GM15510 (cell line): ENCODE measurements around the gene DYNC2H1.

Experiments
- POLR2A ChIP-seq: IDR thresholded peaks from 3 replicates; pipeline ENCODE4 v1.6.1; 2011; ENCODE audit warnings: borderline replicate concordance; ENCODE audit not compliant: insufficient read length; ENCODE audit errors: extremely low read depth

Gene DYNC2H1

GRCh38 chr11:103315248-103315647 is 206.0 kb downstream of the DYNC2H1 start:
- TF ChIP-seq POLR2A: no peak

DNA sequence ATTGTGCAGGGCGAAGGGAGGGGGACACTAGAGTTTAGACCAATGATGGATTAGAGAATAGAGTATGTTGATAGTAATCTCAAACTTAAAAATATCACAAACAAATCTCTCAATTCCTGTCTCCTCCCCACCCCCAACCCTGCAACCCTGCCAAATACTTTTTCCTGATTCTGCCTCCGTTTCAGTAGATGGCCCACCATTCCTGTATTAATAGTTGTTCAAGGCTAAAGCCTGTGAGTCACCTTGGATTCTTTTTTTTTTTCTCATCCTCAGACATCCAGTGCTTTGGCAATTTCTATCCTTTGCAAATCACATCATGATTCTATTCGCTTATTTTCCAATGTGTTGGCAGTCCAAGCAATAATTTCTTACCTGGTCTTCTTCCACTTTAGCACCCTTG is 207.9 kb downstream of the DYNC2H1 start:
- TF ChIP-seq POLR2A: no peak

DNA sequence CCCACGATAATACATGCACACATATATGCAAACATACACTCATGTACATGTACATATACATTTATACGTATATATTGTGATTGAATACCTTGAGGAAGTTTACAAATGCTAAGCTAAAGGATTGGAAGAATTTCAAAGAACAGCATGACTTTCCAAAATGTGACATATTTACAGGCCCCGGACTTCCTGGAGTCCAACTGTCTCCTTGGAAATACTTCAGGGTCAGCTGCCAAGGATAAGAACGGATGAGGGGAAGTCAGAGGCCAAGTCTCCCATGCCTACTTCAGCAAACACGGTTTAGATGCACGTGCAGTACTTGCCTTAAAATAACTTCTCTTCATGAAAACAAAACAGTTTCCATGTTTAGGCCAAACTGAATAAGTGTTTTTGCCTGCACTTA is 213.6 kb downstream of the DYNC2H1 start:
- TF ChIP-seq POLR2A: no peak

- no peak for TF ChIP-seq POLR2A
Observed at GRCh38 chr11:103325686-103326069, 216.5 kb downstream of the DYNC2H1 start.

GRCh38 chr11:103326070-103326794 is 217.0 kb downstream of the DYNC2H1 start:
- TF ChIP-seq POLR2A: no peak

DNA sequence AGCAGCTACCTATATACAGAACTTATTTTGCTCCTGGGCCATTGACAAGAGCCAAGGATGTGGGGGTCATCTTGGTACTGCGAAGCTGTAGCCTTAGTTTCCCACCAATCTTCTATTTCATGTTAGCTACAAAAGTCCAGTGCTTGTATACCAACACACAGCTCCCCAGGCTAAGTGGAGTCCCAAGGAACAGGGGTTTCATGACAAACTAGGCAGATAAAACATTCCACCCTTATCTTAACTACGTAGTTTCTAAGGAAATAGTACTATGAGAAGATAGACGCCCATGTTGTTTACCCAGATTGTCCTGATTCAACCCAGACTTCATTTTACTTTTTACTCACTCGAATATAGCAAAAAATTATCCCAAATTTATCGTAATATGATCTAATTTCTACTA is 218.5 kb downstream of the DYNC2H1 start:
- TF ChIP-seq POLR2A: no peak

GRCh38 chr11:103332409-103332808 is 223.2 kb downstream of the DYNC2H1 start:
- TF ChIP-seq POLR2A: no peak

DNA sequence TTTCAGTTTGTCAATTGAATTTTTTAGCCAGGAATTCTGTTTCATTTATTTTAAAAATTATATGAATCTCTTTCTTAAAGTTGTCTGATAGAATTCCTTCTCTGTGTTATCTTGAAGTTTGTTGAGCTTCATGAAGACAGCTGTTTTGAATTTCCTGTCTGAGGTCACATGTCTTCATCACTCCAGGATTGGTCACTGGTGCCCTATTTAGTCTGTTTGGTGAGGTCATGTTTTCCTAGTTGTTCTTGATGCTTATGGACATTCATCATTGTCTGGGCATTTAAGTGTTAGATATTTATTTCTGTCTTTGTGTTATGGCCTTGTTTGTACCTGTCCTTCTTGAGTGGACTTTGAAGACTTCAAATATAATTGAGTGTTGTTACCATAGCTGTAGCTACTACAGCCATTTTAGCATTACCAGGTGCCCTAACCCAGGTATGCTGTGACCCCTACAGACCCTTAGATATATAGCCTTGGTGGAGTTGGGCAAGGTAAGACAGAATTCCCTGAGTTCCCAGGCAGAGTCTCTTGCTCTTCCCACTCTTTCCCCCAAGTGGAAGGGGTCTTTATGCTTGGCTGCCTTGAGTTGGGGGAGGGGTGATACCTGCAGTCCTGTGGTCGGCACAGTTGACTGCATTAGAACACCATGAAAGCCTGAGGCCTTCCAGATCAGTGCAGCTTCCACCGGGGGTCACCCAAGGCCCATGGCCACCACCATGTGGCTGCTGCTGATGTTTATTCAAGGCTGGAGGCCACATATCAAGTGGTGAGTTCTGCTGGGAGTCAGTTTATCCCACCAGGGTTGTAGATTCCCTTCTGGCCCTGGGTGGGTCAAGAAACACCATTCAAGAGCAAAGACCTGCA is 229.6 kb downstream of the DYNC2H1 start:
- no peak for TF ChIP-seq POLR2A

DNA sequence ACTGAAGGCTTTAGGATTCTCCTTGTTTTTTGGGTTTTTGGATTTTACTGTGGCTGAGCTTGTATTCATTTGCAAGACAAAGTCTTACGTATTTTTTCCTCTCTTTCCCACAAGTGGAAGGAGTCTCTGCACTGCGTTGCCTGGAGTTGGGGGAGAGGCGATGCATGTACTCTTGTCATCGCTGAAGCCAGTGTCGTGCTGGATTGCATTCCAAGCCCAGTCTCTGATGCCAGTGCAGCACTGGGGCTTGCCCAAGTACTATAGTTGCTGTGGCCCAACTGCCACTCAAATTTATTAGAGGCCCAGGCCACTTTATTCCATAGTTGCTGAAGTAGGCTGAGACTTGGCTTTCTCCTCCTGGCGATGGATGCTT is 230.2 kb downstream of the DYNC2H1 start:
- TF ChIP-seq POLR2A: no peak

- TF ChIP-seq POLR2A: no peak
Observed at GRCh38 chr11:103340956-103341355, 231.7 kb downstream of the DYNC2H1 start.

DNA sequence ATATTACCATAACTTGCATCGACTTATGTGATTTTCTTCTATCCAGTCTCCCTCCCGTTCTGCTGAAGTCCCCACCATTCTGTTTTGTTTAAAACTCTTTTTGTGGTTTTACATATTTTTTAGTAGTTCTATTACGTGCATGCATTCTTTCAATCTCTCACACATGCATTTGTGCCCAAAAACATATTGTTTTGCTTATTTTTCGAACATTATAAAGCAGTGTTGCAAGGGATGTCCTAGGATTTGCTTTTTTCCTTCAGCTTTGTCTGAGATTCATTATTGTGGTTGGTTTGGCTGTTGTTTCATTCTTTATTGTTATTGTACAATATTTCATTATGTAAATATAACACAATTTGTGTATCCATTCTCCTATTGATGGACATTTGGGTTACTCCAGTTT is 235.7 kb downstream of the DYNC2H1 start:
- TF ChIP-seq POLR2A: no peak

DNA sequence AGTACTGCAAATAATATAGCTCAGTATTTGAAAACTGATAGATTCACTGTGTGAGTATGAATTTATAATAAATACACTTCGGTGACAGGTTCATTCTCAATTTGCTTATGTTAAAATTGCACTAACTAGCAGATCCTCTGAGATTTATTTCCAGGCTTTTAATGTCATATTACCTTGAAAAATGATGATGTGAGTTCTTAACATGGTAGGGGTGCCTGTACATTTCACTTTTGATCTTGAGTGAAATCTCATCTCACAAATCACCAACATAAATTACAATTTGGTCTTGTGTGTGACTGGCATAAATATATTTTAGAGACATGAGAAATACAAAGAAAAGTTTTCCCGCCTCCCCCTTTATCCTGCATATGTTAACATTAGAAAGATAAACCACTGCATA is 240.4 kb downstream of the DYNC2H1 start:
- TF ChIP-seq POLR2A: no peak

GRCh38 chr11:103354656-103355055 is 245.4 kb downstream of the DYNC2H1 start:
- TF ChIP-seq POLR2A: no peak

GRCh38 chr11:103358251-103358650 is 249.0 kb downstream of the DYNC2H1 start:
- no peak for TF ChIP-seq POLR2A

GRCh38 chr11:103359216-103359615 is 250.0 kb downstream of the DYNC2H1 start:
- TF ChIP-seq POLR2A: no peak

DNA sequence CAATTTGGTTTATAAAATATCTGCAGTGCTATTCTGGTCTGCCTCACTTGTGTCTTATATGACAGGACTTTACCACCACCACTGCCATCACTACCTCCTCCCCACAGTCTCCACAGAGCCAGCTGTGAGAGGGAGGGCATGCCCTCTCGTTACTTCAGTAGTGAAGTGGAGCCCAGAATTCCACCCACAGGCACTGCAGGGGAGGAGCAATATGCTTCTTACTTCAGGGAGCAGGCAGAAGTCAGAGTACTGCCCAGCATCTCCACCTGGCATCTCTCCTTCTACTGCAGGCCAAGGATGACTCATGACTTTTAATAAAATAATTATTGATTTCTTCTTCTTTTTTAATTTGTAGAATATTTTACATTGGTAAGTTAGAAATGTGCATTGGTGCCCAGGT is 255.5 kb downstream of the DYNC2H1 start:
- TF ChIP-seq POLR2A: no peak
